ENCODE measurements around the gene MAST2.

GRCh38 chr1:45868861-45869260 lies 65.4 kb downstream of the MAST2 start:
- TF ChIP-seq, protein P1, sequence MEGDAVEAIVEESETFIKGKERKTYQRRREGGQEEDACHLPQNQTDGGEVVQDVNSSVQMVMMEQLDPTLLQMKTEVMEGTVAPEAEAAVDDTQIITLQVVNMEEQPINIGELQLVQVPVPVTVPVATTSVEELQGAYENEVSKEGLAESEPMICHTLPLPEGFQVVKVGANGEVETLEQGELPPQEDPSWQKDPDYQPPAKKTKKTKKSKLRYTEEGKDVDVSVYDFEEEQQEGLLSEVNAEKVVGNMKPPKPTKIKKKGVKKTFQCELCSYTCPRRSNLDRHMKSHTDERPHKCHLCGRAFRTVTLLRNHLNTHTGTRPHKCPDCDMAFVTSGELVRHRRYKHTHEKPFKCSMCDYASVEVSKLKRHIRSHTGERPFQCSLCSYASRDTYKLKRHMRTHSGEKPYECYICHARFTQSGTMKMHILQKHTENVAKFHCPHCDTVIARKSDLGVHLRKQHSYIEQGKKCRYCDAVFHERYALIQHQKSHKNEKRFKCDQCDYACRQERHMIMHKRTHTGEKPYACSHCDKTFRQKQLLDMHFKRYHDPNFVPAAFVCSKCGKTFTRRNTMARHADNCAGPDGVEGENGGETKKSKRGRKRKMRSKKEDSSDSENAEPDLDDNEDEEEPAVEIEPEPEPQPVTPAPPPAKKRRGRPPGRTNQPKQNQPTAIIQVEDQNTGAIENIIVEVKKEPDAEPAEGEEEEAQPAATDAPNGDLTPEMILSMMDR (IDR thresholded peaks at IDR 0.05) = no peak
- TF ChIP-seq POLR2A (IDR thresholded peaks at IDR 0.05) = no peak

Data from breast epithelium (tissue), 3 donors.